Stimulated activated CD4-positive, alpha-beta T cell treated with anti-CD3 and anti-CD28 coated beads, Interleukin-12 subunit alpha, Interleukin-12 subunit beta, amount 100 ng/mL, for 48 hours (primary cell): Measurements from ENCODE around the gene RASGEF1B.
A peak's percentile ranks its signal among the peaks of the same experiment; 100 is the strongest.

Experiments
- DNase-seq, 3 donors: peaks; one replicate each; pipeline ENCODE4 v3.0.0-alpha.2; 2020; ENCODE audit warnings: low read depth in 2 of 3, low spot score in 1 of 3

The RASGEF1B gene

GRCh38 chr4:81471588-81472280 is at the start of gene RASGEF1B:
Gene RASGEF1B, minus strand, starts transcription at chr4:81471907. Its CDS starts 12,399 bp downstream, at chr4:81459508.
- peak; percentile 87 to 95 (median 88) for DNase-seq

- no peak for DNase-seq
These were observed 48.1 kb upstream of the RASGEF1B start for GRCh38 chr4:81519856-81520255.

- no peak for DNase-seq
These were observed 47.7 kb upstream of the RASGEF1B start for GRCh38 chr4:81519427-81519773.

GRCh38 chr4:81518762-81519426 is 47.2 kb upstream of the RASGEF1B start:
- no peak for DNase-seq

GRCh38 chr4:81516241-81516640 is 44.5 kb upstream of the RASGEF1B start:
- DNase-seq = no peak

DNA sequence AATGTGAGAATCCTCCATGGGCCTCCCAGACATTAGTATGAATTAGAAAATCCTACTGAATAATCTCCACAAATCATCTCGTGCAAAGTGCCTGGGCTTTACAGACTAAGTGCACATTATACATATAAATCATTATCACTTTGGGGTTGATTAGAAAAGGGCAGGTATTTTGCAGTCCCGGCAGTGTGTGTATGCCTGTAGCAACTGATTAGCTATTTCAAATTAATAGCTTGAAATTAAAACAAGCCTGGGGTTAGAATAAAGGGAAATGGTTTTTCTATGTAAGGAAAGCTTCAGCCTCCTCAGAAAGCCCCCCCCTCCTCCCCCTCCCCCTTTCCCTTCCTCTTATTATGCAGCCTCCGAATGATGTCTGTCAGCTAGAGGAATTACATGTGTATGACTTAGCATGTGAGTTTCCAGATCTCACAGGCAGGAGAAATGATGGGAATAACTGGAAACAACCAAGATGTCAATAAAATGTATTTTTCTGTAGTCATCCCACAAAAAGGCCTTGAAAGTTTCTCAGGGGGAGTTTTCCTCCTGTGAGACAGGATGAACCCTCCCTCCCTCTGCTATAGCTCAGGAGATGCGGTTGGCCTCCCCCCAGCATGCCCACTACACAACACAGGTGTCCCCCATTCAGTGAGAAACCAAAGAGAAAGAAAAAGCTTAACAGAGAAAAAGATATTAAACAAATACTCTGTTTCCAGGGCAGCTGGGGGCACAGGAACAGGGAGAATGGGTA is 41.2 kb upstream of the RASGEF1B start:
- no peak for DNase-seq

- no peak for DNase-seq
These were observed 40.5 kb upstream of the RASGEF1B start for GRCh38 chr4:81512001-81512756.

- no peak for DNase-seq
These were observed 39.0 kb upstream of the RASGEF1B start for GRCh38 chr4:81510643-81511178.

DNA sequence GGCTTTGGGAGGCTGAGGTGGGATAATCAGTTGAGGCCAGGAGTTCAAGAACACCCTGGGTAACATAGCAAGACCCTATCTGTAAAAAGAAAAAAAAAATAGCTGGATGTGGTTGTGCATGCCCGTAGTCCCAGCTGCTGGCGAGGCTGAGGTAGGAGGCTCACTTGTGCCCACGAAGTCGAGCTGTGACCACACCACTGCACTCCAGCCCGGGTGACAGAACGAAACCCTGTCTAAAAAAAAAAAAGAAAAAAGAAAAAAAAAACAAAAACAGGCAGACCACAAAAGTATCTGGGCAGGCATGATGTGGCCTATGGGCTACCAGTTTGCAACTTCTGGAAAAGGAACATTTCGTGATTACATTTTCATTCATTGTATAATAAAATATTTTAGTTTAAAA is 38.1 kb upstream of the RASGEF1B start:
- no peak for DNase-seq

- DNase-seq = no peak
These were observed 37.5 kb upstream of the RASGEF1B start for GRCh38 chr4:81509191-81509590.

GRCh38 chr4:81508411-81509185 is 36.9 kb upstream of the RASGEF1B start:
- DNase-seq = no peak

- no peak for DNase-seq
These were observed 35.8 kb upstream of the RASGEF1B start for GRCh38 chr4:81507530-81507929.

GRCh38 chr4:81506731-81507130 is 35.0 kb upstream of the RASGEF1B start:
- no peak for DNase-seq

- DNase-seq = no peak
These were observed 34.0 kb upstream of the RASGEF1B start for GRCh38 chr4:81505726-81506125.

DNA sequence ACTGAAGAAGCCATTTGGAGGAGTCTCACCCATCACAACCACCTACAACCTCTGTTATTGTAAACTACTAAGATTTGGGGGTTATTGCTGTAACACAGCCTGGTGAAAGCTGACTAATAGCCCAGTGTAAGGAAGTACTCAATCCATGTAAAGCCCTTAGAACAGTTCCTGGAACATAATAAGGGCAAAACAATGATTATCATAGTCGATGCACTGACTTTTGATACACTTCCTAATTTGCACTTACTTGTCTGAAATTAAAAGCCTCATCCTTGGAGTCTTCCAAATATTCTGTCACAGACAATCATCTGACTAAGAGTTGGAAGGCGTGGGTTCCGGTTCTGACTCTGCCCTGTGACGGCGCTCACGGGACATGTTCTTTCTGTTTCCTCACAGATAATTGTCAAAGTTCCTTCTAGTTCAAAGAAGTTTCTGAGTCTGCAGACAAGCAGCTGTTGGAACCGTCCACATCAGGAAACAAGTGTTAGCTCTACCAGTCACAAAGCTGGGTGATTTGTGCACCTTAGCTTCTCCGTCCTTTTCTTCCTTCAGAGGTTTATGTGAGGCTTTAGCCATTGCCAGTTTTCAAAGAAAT is 33.4 kb upstream of the RASGEF1B start:
- peak; percentile 35 to 46 (median 42) for DNase-seq

DNA sequence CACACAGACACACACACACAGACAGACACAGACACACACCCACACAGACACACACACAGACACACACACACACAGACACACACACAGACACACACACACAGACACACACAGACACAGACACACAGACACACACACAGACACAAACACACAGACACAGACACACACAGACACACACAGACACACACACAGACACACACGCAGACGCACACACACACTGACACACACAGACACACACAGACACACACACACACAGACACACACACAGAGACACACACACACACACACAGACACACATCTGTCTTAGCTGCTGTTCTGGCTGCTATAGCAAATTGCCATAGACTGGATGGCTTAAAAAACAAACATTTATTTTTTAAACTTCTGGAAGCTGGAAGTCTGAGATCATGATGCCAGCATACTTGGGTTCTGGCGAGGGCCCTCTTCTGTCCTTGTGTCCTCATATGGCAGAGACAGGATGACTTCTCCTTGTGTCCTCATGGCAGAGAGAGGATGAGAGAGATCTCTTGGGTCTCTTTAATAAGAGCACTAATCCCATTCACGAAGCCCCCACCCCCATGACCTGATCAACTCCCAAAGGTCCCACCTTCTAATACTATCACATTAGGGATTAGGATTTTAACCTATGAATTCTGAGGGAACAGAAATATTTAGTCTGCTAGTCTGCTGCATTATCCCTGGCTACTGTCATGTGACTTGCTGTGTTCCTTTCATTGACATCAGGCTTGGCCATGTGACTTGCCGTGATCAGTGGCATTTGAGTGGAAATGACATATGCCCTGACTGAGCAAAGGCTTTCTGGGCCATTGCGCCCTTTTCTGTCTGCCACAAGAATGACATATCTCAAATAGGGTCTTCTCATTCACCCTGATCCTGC is 32.7 kb upstream of the RASGEF1B start:
- DNase-seq = no peak

GRCh38 chr4:81503586-81503985 is 31.9 kb upstream of the RASGEF1B start:
- DNase-seq = no peak

DNA sequence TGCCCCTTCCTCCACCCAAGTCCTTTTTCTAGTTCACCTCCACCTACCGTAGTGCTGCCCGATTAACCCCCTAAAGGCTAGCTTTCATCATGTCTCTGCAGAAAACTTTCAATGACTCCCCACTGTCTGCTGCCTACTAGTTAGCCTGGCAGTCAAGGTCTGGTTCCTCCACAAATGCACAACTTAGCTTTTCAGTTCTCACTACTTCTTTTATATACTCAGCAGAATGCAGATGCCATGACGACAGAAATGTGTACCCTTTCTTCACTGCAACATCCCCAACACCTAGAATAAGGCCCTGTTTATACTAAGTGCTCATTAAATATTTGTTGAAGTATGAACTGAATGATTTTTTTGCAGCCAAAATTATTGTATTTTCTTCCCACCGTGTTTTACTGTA is 30.9 kb upstream of the RASGEF1B start:
- no peak for DNase-seq

- no peak for DNase-seq
These were observed 28.1 kb upstream of the RASGEF1B start for GRCh38 chr4:81499840-81500239.
